Epithelial cell of esophagus (primary cell): Measurements from ENCODE around the gene INSRR.

Experiments used
- DNase-seq: peaks from one replicate; pipeline ENCODE4 v3.0.0; 2010; ENCODE audit warnings: low read depth
- H3K4me3 ChIP-seq: 2 replicates; pipeline ENCODE4 v1.5.1; 2011; ENCODE audit warnings: mild to moderate bottlenecking, low read length, control low read depth
- TF ChIP-seq, protein P1 (sequence below): IDR thresholded peaks from 2 replicates; pipeline ENCODE4 v1.5.1; 2011; ENCODE audit warnings: low read depth, mild to moderate bottlenecking, low read length, control low read depth, inconsistent platforms; ENCODE audit not compliant: insufficient read depth; ENCODE audit errors: missing control alignments

The INSRR gene

DNA sequence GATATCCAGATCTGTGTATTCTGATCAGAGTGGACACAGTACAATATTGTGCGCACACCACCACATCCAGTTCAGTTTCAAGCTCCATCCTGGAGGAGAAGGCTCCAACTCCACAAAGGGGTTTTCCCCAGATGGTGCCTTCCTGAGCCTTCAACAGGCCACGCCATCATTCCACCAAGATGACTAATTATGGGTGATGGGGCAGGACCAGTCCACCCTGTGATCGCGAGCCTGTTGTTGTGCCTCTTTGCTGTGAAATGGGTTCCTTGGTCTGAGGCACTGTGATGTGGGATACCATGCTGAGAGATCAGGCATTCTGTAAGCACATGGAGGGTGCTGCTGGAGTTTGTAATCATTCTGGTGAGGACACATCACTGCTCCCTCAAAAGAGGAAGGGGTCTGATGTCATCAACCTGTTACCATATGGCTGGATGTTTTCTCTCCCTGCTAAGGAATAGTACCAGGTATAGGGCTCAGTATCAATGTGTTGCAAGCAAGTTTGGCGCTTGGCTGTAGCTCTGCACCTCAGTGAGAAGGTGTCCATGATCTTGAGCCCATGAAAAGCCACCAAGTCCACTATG lies 35.6 kb downstream of the INSRR start:
- H3K4me3 ChIP-seq = no peak overlapping the region
- TF ChIP-seq, protein P1, sequence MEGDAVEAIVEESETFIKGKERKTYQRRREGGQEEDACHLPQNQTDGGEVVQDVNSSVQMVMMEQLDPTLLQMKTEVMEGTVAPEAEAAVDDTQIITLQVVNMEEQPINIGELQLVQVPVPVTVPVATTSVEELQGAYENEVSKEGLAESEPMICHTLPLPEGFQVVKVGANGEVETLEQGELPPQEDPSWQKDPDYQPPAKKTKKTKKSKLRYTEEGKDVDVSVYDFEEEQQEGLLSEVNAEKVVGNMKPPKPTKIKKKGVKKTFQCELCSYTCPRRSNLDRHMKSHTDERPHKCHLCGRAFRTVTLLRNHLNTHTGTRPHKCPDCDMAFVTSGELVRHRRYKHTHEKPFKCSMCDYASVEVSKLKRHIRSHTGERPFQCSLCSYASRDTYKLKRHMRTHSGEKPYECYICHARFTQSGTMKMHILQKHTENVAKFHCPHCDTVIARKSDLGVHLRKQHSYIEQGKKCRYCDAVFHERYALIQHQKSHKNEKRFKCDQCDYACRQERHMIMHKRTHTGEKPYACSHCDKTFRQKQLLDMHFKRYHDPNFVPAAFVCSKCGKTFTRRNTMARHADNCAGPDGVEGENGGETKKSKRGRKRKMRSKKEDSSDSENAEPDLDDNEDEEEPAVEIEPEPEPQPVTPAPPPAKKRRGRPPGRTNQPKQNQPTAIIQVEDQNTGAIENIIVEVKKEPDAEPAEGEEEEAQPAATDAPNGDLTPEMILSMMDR = no peak
- peak; percentile 55 for DNase-seq

- DNase-seq = no peak
- H3K4me3 ChIP-seq = no peak overlapping the region
- TF ChIP-seq, protein P1 = no peak
These were observed 36.2 kb downstream of the INSRR start for GRCh38 chr1:156822680-156823079.

- TF ChIP-seq, protein P1 = no peak
- no peak overlapping the region for H3K4me3 ChIP-seq
- DNase-seq = no peak
These were observed 37.1 kb downstream of the INSRR start for GRCh38 chr1:156821801-156822200.

- H3K4me3 ChIP-seq = no peak within 1 kb of the TSS
- TF ChIP-seq, protein P1 = no peak
- DNase-seq = peak; percentile 87
These were observed 42.2 kb downstream of the INSRR start, which contains the start of gene SH2D2A for GRCh38 chr1:156816561-156817328. Gene SH2D2A (minus strand): TSS chr1:156816848. CDS start chr1:156816708, 140 bp downstream.

DNA sequence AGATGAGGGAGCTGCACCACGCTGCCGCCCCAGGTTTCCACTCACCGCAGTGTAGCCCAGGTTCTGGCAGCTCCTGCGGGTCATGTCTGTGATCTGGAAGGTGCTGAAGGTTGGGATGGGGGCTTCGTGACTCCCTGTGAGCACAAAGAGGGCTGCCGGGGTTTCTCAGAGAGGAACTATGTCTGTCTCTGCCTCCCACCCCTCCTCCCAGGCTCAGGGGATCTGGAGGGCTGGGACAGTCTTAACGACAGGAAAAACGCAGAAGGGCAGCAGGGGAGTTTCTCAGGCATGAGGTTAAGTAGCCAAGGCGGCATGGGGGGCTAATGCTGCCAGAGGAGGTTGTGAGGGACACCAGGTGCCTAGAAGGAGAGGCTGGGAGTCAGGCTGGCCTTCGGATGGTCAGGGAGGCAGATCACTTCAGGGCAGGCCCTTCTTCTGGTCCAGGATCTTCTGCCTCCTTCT lies 42.9 kb downstream of the INSRR start:
- DNase-seq = no peak
- TF ChIP-seq, protein P1 = no peak
- no peak overlapping the region for H3K4me3 ChIP-seq

DNA sequence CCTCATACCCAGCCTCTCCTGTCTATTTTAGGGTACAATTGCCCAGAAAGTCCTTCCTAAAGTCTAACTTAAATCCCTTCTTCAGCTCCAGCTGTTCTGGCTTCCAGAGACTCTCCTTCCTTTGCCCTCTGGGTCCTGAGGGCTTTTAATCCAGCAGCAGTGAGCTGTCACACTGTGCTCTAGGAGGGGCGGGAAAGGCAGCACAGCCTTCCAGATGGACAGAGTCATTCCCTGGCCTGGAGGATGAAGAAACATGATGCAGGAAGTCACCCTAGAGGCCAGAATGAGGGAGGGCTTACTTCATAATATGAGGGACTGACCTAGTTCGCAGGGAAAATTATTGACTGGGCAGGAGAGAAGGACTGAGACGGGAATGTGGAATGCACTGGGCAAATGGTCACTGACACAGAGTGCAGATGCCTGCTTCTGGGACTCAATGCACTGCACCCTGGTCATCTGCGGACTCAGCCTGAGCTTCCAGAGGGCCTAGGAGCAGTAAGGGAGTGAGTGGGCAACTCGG lies 43.5 kb downstream of the INSRR start:
- TF ChIP-seq, protein P1 = no peak
- peak; percentile 60 for DNase-seq
- H3K4me3 ChIP-seq = no peak overlapping the region
